ENCODE measurements around the gene SUPT4H1. TPM values are rescaled to one million over a fixed set of nuclear protein-coding genes. Genes with fewer than 3 reads are reported as not detected.

The SUPT4H1 gene
- total and polyA plus RNA-seq, 9 of the 15 experiments (the other 6 are each of a cell fraction or from before 2014, with no cell fraction given) = 62.1 to 320 (median 117) TPM

DNA sequence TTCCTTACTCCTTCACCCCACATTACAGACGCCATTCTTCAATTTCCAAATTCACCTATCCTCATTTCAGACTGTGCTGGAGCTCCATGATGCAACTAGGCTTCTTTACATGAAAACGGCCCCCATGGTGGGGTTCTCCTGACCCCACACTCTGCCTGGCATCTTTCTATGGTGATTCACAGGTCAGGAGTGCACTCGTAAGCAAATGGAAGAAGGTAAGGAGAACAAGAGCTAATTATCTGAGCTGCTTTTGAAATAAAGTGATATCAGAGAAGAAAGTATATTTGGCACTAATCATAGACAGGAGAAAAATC lies 27.5 kb upstream of the SUPT4H1 start:
- in situ Hi-C loops (cut with MboI) (no loop called here), intact Hi-C loops (cut with micrococcal nuclease) (no loop called here)
- Histone ChIP-seq H3K4me3 (no peak overlapping the region), H3K36me3 (ENCODE audit: control insufficient read depth, insufficient read depth, low read length) (no peaks in the 10 kb centered on the region), H3K79me2 (ENCODE audit: control insufficient read depth, insufficient read depth, low read length) (no peaks in the 10 kb centered on the region), H3K9me1 (ENCODE audit: control insufficient read depth, insufficient read depth, low read length) (no peaks in the 10 kb centered on the region), H3K9ac (ENCODE audit: insufficient read depth in 1 of 2, low read depth in 2 of 2, low read length in 2 of 2) (peak overlapping the region; percentile 22 to 38; a peak in 3 of 4 replicates), H3K27me3 (ENCODE audit: control insufficient read depth in 2 of 2, insufficient read depth in 2 of 2, low read length in 2 of 2) (no peaks in the 10 kb centered on the region), H3K4me1 (replicated peaks in 1 of 2; ENCODE audit: control insufficient read depth in 2 of 2, insufficient read depth in 2 of 2, low read length in 2 of 2) (peaks cover 0 to 26% of the 10 kb centered on the region in 2 experiments; a peak in 4 of 5 replicates), H3K9me3 (replicated peaks; ENCODE audit: control insufficient read depth, insufficient read depth, low read depth, low read length) (no peaks in the 10 kb centered on the region), H2AFZ (ENCODE audit: low read depth, low read length) (peak overlapping the region; percentile 76), H4K20me1 (replicated peaks; ENCODE audit: control insufficient read depth, insufficient read depth, low read length) (no peaks in the 10 kb centered on the region), H3K27ac (ENCODE audit: extremely low read depth, low read depth, low read length) (peak overlapping the region; percentile 27; the same call in 2 of the 3 replicates), H3K4me2 (ENCODE audit: insufficient read depth, low read length) (peak overlapping the region; percentile 63)
- ATAC-seq = peak; percentile 56
- 11% methylated on average over 3 of the region's 3 CpGs for WGBS (ENCODE audit: insufficient coverage, low coverage, missing lambda C conversion rate)
- DNase-seq (ENCODE audit: extremely low read depth in 1 of 4, low spot score in 3 of 4) = no peak
- POLR2A ChIA-PET = interaction anchor here (0.6 to 5.4 kb wide), 16 partner anchors 10 to 1566 kb away, joined by 3 to 34 read pairs (median 4); partner anchors contain the start of genes SUPT4H1 and TSPOAP1
- FAIRE-seq = no peak
- CTCF ChIA-PET (ENCODE audit: low intra/inter-chr PET ratio) = no interaction called here
- BruUV-seq (replicated peaks) = no TSS peak
- TF ChIP-seq MTA1 (IDR thresholded peaks at IDR 0.05; ENCODE audit: borderline replicate concordance) (0 out of 2 replicates have a peak, but pooled peaks have one; percentile 48), ELF4 (CRISPR knock-in tag; IDR thresholded peaks at IDR 0.05) (no peak), LARP7 (IDR thresholded peaks at IDR 0.05) (no peak), ZNF212 (CRISPR knock-in tag; IDR thresholded peaks at IDR 0.05) (no peak), ETS2 (tag; IDR thresholded peaks at IDR 0.05; ENCODE audit: borderline replicate concordance, poor library complexity, severe bottlenecking) (no peak), ZNF224 (CRISPR knock-in tag; IDR thresholded peaks at IDR 0.05) (no peak), MYNN (IDR thresholded peaks at IDR 0.05) (no peak), MYNN (CRISPR knock-in tag; IDR thresholded peaks at IDR 0.05) (no peak), ZEB2 (IDR thresholded peaks at IDR 0.05) (no peak), SMARCA4 (IDR thresholded peaks at IDR 0.05) (peak; percentile 46; the same call in 1 of the 2 replicates), RAD21 (CRISPR knock-in tag; conservative IDR thresholded peaks at IDR 0.05 in 1 of 2, IDR thresholded peaks at IDR 0.05 in 1 of 2) (no peak), JUND (IDR thresholded peaks at IDR 0.05; ENCODE audit: borderline replicate concordance, low read depth, low read length) (0 out of 2 replicates have a peak, but pooled peaks have one; percentile 1), JUND (tag; IDR thresholded peaks at IDR 0.05; ENCODE audit: borderline replicate concordance, low read depth, low read length) (no peak), ETV6 (IDR thresholded peaks at IDR 0.05; ENCODE audit: borderline replicate concordance in 1 of 2, low read depth in 2 of 2, low read length in 1 of 2) (no peak), ETV6 (CRISPR knock-in tag; IDR thresholded peaks at IDR 0.05; ENCODE audit: borderline replicate concordance) (no peak), FIP1L1 (IDR thresholded peaks at IDR 0.05; ENCODE audit: low read depth, low read length, poor library complexity, severe bottlenecking) (no peak), NR2C2 (CRISPR knock-in tag; IDR thresholded peaks at IDR 0.05) (no peak), NR2C2 (tag; IDR thresholded peaks at IDR 0.05) (peak; percentile 57), RFX1 (IDR thresholded peaks at IDR 0.05) (no peak), SIX5 (IDR thresholded peaks at IDR 0.05; ENCODE audit: borderline replicate concordance in 1 of 2, insufficient read depth in 1 of 2, low read depth in 1 of 2, low read length in 2 of 2) (no peak), PML (IDR thresholded peaks at IDR 0.05; ENCODE audit: low read length) (no peak), RBM34 (IDR thresholded peaks at IDR 0.05; ENCODE audit: borderline replicate concordance, insufficient read depth, low read length) (no peak), CCAR2 (IDR thresholded peaks at IDR 0.05; ENCODE audit: low read depth, low read length) (no peak)
- TF ChIP-seq, protein P1, sequence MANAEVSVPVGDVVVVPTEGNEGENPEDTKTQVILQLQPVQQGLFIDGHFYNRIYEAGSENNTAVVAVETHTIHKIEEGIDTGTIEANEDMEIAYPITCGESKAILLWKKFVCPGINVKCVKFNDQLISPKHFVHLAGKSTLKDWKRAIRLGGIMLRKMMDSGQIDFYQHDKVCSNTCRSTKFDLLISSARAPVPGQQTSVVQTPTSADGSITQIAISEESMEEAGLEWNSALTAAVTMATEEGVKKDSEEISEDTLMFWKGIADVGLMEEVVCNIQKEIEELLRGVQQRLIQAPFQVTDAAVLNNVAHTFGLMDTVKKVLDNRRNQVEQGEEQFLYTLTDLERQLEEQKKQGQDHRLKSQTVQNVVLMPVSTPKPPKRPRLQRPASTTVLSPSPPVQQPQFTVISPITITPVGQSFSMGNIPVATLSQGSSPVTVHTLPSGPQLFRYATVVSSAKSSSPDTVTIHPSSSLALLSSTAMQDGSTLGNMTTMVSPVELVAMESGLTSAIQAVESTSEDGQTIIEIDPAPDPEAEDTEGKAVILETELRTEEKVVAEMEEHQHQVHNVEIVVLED (CRISPR knock-in tag; IDR thresholded peaks at IDR 0.05) = no peak
- TF ChIP-seq, protein P2, sequence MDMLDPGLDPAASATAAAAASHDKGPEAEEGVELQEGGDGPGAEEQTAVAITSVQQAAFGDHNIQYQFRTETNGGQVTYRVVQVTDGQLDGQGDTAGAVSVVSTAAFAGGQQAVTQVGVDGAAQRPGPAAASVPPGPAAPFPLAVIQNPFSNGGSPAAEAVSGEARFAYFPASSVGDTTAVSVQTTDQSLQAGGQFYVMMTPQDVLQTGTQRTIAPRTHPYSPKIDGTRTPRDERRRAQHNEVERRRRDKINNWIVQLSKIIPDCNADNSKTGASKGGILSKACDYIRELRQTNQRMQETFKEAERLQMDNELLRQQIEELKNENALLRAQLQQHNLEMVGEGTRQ (CRISPR knock-in tag; IDR thresholded peaks at IDR 0.05) = no peak
